ENCODE data around the gene FAR2. TPM values are rescaled to one million over a fixed set of nuclear protein-coding genes. Genes with fewer than 3 reads are reported as not detected.

FAR2 gene
- total RNA-seq, 4 donors from 2014 or later: 8.4 to 16.6 (median 8.8) TPM

DNA sequence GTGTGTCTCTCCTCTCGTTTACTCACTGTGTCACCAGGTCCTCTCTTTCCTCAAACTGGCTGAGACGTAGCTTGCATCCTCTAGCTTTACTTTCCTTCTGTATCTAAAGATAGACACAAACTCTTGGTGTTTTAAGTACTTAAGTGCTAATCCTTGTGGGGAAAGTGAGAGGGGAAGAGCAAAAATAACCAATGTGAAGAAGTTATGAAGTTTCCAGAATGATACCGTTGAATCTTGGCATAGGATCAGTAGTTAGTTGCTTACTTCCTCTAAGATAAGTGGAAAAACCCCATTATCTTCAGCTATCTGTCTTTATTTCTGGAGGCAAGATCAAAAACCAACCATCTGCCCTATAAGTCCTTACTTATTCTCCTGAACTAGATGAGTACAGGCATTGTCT is 10.6 kb downstream of the FAR2 start:
- Histone ChIP-seq H3K4me1 (peaks cover 0 to 7% (median 0%) of the 10 kb centered on the region in 4 donors), H3K27me3 (no peaks in the 10 kb centered on the region), H3K9me3 (no peaks in the 10 kb centered on the region), H3K36me3 (no peaks in the 10 kb centered on the region), H3K27ac (no peak overlapping the region), H3K4me3 (no peak overlapping the region)
- 40 to 50% methylated on average over 3 of the region's 3 CpGs for WGBS, 2 donors
- no peak for DNase-seq (ENCODE audit: low spot score in 2 of 2)
- TF ChIP-seq, protein P1, sequence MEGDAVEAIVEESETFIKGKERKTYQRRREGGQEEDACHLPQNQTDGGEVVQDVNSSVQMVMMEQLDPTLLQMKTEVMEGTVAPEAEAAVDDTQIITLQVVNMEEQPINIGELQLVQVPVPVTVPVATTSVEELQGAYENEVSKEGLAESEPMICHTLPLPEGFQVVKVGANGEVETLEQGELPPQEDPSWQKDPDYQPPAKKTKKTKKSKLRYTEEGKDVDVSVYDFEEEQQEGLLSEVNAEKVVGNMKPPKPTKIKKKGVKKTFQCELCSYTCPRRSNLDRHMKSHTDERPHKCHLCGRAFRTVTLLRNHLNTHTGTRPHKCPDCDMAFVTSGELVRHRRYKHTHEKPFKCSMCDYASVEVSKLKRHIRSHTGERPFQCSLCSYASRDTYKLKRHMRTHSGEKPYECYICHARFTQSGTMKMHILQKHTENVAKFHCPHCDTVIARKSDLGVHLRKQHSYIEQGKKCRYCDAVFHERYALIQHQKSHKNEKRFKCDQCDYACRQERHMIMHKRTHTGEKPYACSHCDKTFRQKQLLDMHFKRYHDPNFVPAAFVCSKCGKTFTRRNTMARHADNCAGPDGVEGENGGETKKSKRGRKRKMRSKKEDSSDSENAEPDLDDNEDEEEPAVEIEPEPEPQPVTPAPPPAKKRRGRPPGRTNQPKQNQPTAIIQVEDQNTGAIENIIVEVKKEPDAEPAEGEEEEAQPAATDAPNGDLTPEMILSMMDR (IDR thresholded peaks at IDR 0.05): no peak
- TF ChIP-seq POLR2A (IDR thresholded peaks at IDR 0.05): no peak
- no peak for TF ChIP-seq EP300 (IDR thresholded peaks at IDR 0.05)

GRCh38 chr12:29160230-29160629 is 11.2 kb downstream of the FAR2 start:
- 81 to 87% methylated on average over 3 of the region's 3 CpGs for WGBS, 2 donors
- Histone ChIP-seq H3K27ac (no peak overlapping the region), H3K4me3 (no peak overlapping the region), H3K9me3 (no peaks in the 10 kb centered on the region), H3K4me1 (peaks cover 0 to 7% (median under 1%) of the 10 kb centered on the region in 4 donors), H3K36me3 (no peaks in the 10 kb centered on the region), H3K27me3 (no peaks in the 10 kb centered on the region)
- TF ChIP-seq, protein P1 (IDR thresholded peaks at IDR 0.05): no peak
- TF ChIP-seq EP300 (IDR thresholded peaks at IDR 0.05) (no peak), POLR2A (IDR thresholded peaks at IDR 0.05) (no peak)
- no peak for DNase-seq (ENCODE audit: low spot score in 2 of 2)

- Histone ChIP-seq H3K36me3 (no peaks in the 10 kb centered on the region), H3K9me3 (no peaks in the 10 kb centered on the region), H3K4me1 (peaks cover 0 to 4% (median 0%) of the 10 kb centered on the region in 4 donors), H3K27me3 (no peaks in the 10 kb centered on the region), H3K27ac (no peak overlapping the region), H3K4me3 (no peak overlapping the region)
- DNase-seq (ENCODE audit: low spot score in 2 of 2): no peak
- TF ChIP-seq, protein P1 (IDR thresholded peaks at IDR 0.05): no peak
- TF ChIP-seq POLR2A (IDR thresholded peaks at IDR 0.05): no peak
- TF ChIP-seq EP300 (IDR thresholded peaks at IDR 0.05): no peak
- WGBS, 2 donors: 73 to 95% methylated on average over 4 of the region's 4 CpGs
Observed at GRCh38 chr12:29163146-29163545, 14.1 kb downstream of the FAR2 start.

DNA sequence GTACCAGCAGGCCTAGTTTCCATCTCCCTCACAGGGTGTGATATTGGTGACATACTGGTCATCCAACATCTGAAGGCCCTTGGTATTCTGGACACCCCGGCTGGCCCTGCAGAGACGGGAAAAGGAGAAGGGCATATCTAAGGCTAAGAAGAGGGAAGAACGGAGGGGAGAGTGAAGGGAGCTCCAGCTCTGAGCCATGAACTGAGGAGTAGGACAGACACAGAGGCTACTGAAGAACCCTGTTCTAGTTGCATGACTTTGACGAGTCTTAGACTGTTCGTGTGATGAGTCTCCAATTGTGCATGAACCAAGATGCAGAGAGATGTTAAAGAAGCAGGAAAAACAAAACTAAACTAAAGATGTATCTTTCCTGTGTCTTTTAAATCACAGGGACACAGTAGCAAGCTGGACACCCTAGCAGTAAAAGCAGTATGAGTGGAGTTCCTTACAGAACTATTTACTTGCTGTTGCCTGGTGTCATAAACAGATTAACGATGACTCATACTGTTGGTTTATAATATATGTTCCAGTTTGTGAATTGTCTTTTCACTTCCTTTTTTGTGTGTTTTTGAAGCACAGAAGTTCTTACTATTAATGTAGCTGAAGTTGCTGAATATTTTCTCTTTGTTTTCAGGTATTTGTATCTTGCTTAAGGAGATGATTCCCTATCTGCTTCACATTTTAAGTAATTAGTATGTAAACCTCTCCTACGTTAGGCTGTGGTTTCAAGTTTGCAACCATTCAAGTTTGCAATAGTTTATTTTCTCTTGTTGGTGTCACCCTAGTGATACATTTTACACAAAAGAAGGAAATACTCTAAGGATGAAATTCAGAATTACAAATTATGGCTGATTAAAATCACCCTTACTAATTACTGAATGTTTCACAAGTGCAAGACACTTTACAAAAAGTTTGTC is 15.7 kb downstream of the FAR2 start:
- Histone ChIP-seq H3K36me3 (no peaks in the 10 kb centered on the region), H3K9me3 (no peaks in the 10 kb centered on the region), H3K27ac (peak overlapping the region in 3 of 4 donors; percentile 14 to 54 (median 38)), H3K4me1 (peaks cover 0 to 4% (median 0%) of the 10 kb centered on the region in 4 donors), H3K4me3 (no peak overlapping the region), H3K27me3 (no peaks in the 10 kb centered on the region)
- TF ChIP-seq, protein P1 (IDR thresholded peaks at IDR 0.05): no peak
- TF ChIP-seq POLR2A (IDR thresholded peaks at IDR 0.05): no peak
- peak in 1 of 2 donors; percentile 30 for TF ChIP-seq EP300 (IDR thresholded peaks at IDR 0.05)
- WGBS, 2 donors: 71 to 75% methylated on average over 7 of the region's 7 CpGs
- DNase-seq (ENCODE audit: low spot score in 2 of 2): no peak

GRCh38 chr12:29167445-29167844 is 18.4 kb downstream of the FAR2 start:
- H3K4me3 ChIP-seq: no peak overlapping the region
- H3K36me3 ChIP-seq: peaks cover 0 to 11% (median 0%) of the 10 kb centered on the region in 3 donors
- peaks cover 0 to 9% (median 0%) of the 10 kb centered on the region in 4 donors for H3K9me3 ChIP-seq
- 77 to 80% methylated on average over 4 of the region's 4 CpGs for WGBS, 2 donors
- DNase-seq (ENCODE audit: low spot score in 2 of 2): no peak
- peaks cover 0 to 4% (median 0%) of the 10 kb centered on the region in 4 donors for H3K4me1 ChIP-seq
- TF ChIP-seq EP300 (IDR thresholded peaks at IDR 0.05) (no peak), POLR2A (IDR thresholded peaks at IDR 0.05) (no peak)
- TF ChIP-seq, protein P1 (IDR thresholded peaks at IDR 0.05): no peak
- no peaks in the 10 kb centered on the region for H3K27me3 ChIP-seq
- H3K27ac ChIP-seq: peak overlapping the region in 1 of 4 donors; percentile 2

Measured in tibial nerve (tissue), 4 donors.